ENCODE results near the gene FXYD6. TPM values are rescaled to one million over a fixed set of nuclear protein-coding genes. Genes with fewer than 3 reads are reported as not detected.

Gene FXYD6
- total and polyA plus RNA-seq, 3 donors from 2014 or later, result 186 to 439 (median 191) TPM

DNA sequence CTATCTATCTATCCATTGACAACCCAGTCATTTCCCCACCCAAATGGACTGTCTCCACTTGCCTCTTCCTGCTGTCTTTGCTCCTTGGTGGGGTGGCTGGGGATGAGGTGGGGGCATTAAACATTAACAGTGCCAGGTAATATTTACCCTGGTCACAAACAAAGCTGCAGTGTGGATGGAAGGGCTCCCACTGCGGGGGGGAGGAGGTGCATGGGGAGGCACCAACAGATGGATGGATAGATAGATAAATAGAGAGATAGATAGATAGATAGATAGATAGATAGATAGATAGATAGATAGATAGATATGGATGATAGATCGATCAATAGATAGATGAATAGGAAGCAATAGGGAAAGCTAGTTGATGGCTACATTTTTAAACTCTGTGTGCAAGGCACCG is 49.6 kb downstream of the FXYD6 start:
- DNase-seq, result no peak
- Histone ChIP-seq H3K4me3 (no peak overlapping the region), H3K9me3 (no peaks in the 10 kb centered on the region), H3K36me3 (ENCODE audit: low read depth, missing control alignments) (no peaks in the 10 kb centered on the region), H3K27ac (no peak overlapping the region), H3K4me1 (peaks cover 47% of the 10 kb centered on the region), H3K27me3 (no peaks in the 10 kb centered on the region)
- no peak for TF ChIP-seq POLR2A (IDR thresholded peaks at IDR 0.05)
- TF ChIP-seq, protein P1, sequence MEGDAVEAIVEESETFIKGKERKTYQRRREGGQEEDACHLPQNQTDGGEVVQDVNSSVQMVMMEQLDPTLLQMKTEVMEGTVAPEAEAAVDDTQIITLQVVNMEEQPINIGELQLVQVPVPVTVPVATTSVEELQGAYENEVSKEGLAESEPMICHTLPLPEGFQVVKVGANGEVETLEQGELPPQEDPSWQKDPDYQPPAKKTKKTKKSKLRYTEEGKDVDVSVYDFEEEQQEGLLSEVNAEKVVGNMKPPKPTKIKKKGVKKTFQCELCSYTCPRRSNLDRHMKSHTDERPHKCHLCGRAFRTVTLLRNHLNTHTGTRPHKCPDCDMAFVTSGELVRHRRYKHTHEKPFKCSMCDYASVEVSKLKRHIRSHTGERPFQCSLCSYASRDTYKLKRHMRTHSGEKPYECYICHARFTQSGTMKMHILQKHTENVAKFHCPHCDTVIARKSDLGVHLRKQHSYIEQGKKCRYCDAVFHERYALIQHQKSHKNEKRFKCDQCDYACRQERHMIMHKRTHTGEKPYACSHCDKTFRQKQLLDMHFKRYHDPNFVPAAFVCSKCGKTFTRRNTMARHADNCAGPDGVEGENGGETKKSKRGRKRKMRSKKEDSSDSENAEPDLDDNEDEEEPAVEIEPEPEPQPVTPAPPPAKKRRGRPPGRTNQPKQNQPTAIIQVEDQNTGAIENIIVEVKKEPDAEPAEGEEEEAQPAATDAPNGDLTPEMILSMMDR (IDR thresholded peaks at IDR 0.05), result no peak
- intact Hi-C loops (cut with DNase I; ENCODE audit: low total_unique reads), result no loop called here
- 89 to 90% methylated on average over 3 of the region's 3 CpGs for WGBS, 2 donors

DNA sequence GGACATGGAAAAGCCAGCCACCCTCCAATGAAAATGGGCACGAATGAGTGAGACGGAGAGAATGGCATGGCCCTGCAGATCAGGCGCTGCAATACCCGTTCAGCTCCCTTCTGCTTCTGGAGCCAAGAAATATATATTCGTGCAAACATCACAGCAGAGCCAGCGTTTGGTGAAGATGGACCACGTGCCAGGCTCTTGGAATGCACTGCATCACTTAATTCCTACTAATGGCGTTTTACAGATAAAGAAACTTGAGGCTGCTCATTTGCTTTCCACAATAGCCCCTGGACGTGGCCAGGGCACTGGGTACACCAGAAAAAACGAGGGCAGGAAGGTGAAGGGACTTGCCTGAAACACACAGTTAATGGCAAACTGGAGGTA is 50.3 kb downstream of the FXYD6 start:
- 74 to 87% methylated on average over 10 of the region's 10 CpGs for WGBS, 2 donors
- no peaks in the 10 kb centered on the region for H3K36me3 ChIP-seq (ENCODE audit: low read depth, missing control alignments)
- intact Hi-C loops (cut with DNase I; ENCODE audit: low total_unique reads), result no loop called here
- H3K27me3 ChIP-seq, result no peaks in the 10 kb centered on the region
- no peak overlapping the region for H3K4me3 ChIP-seq
- H3K9me3 ChIP-seq, result no peaks in the 10 kb centered on the region
- peaks cover 44% of the 10 kb centered on the region for H3K4me1 ChIP-seq
- no peak overlapping the region for H3K27ac ChIP-seq
- TF ChIP-seq POLR2A (IDR thresholded peaks at IDR 0.05), result no peak
- TF ChIP-seq, protein P1 (IDR thresholded peaks at IDR 0.05), result no peak
- peak; percentile 11 for DNase-seq

DNA sequence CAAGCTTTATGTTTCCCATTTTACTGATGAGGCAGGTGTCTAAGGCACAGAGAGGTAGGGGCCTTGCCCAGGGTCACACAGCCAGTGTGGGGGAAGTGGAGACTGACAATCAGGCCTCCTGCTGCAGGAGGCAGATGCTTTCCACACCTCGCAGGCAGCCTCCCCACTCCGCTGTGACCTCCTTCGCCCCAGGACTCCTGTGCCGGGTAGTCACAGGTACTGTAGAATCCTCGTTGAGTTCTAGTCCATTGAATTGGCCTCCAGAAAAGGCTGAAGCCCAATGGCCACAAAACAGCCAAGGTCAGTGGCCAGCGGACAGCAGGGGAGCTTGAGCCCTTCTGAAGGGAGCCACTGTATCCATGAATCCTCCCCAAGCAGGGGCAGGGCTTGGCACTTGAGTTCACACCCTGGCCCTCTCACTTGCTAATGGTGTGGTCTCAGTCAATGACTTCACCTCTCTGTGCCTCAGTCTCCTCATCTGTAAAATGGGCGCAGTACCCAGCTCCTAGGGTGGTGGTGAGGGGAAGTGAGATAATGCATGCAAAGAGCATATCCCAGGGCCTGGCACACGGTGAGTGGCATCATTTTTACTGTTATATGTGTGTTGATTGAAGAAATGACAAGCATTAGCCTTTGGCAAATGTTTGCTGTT is 50.8 kb downstream of the FXYD6 start:
- Histone ChIP-seq H3K9me3 (no peaks in the 10 kb centered on the region), H3K27me3 (no peaks in the 10 kb centered on the region), H3K4me3 (no peak overlapping the region), H3K27ac (no peak overlapping the region), H3K4me1 (peaks cover 39% of the 10 kb centered on the region), H3K36me3 (ENCODE audit: low read depth, missing control alignments) (no peaks in the 10 kb centered on the region)
- DNase-seq, result peak; percentile 10
- intact Hi-C loops (cut with DNase I; ENCODE audit: low total_unique reads), result no loop called here
- TF ChIP-seq, protein P1 (IDR thresholded peaks at IDR 0.05), result no peak
- no peak for TF ChIP-seq POLR2A (IDR thresholded peaks at IDR 0.05)
- 90 to 95% methylated on average over 7 to 8 of the region's 8 CpGs for WGBS, 2 donors

DNA sequence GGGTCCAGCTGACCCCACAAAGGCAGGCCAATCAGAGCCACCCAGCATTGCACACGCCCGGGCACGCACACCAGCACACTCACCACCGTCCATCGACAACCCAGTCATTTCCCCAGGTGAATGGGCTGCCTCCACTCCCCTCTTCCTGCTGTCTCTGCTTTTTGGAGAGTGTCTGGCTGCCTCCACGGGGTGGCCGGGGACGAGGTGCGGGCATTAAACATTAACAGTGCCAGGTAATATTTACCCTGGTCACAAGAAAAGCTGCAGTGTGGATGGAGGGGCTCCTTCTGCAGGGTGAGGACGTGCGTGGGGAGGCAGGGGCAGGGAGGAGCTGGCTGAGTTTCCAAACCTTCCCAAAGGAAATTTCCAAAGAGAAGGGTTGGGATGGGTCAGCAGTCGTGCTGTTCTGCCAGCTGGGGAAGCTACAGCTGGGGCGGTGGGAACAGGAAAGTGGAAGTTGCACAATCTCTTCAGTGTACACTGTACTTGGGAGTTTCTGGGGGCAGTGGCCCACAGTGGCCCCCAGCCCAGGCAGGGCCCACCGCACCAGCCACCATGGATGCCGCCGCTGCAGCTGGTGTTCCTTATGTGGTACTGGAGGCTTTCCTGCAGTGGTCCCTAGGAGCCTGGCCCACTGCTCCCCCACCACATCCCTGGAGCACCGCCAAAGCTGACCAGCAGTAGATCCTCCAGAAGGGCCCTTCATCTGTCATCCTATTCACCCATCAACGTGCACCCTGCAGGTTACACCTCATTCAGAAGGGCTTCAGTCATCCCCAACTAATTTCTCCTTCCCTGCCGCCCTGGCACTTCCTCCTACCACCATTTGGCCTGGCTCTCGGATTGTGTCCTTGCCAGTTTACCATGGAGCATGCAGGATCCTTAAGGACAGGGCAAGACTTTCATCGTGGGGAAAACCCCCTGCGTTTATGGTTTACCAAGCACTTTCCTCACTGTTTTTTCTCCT is 51.6 kb downstream of the FXYD6 start, which contains the start of gene FXYD2:
Gene FXYD2, minus strand, starts transcription at position 174 of the 967 bp plus-strand sequence. Its CDS starts 66 bp downstream, at position 108.
- TF ChIP-seq, protein P1 (IDR thresholded peaks at IDR 0.05), result no peak
- TF ChIP-seq POLR2A (IDR thresholded peaks at IDR 0.05), result no peak
- peaks cover 33% of the 10 kb centered on the region for H3K4me1 ChIP-seq
- intact Hi-C loops (cut with DNase I; ENCODE audit: low total_unique reads), result no loop called here
- H3K27me3 ChIP-seq, result no peaks in the 10 kb centered on the region
- no peaks in the 10 kb centered on the region for H3K36me3 ChIP-seq (ENCODE audit: low read depth, missing control alignments)
- no peaks in the 10 kb centered on the region for H3K9me3 ChIP-seq
- no peak within 1 kb of the TSS for H3K4me3 ChIP-seq
- DNase-seq, result peak; percentile 63
- 52 to 64% methylated on average over 20 to 22 of the region's 22 CpGs for WGBS, 2 donors
- peak within 1 kb of the TSS in 1 of 2 donors; percentile 42 for H3K27ac ChIP-seq

Data from testis (tissue), 3 donors.